GM13977 (cell line): Measurements from ENCODE around the gene TFR2.

ENCODE experiments used
- DNase-seq: peaks from one replicate; pipeline ENCODE4 v3.0.0; 2012; ENCODE audit warnings: low spot score
- CTCF ChIP-seq: IDR thresholded peaks from 2 replicates; pipeline ENCODE4 v1.5.1; 2012; ENCODE audit warnings: mild to moderate bottlenecking, control low read depth; ENCODE audit not compliant: insufficient read depth; ENCODE audit errors: extremely low read depth, missing control alignments
- in situ Hi-C: fragments of 300-500 bp; cut with MboI; formaldehyde crosslinking; loops from one replicate; pipeline ENCODE4 v1.12.0; 2022; ENCODE audit warnings: low sequenced_read_pairs, low pct_unique_long_range_greater_than_20kb, mixed read lengths, inconsistent platforms; ENCODE audit not compliant: unreplicated experiment

TFR2 gene

GRCh38 chr7:100595188-100595587 is 46.2 kb downstream of the TFR2 start:
- no peak for TF ChIP-seq CTCF
- in situ Hi-C loops: no loop called here
- no peak for DNase-seq

GRCh38 chr7:100591596-100591995 is 49.8 kb downstream of the TFR2 start:
- in situ Hi-C loops: no loop called here
- DNase-seq: no peak
- TF ChIP-seq CTCF: no peak

DNA sequence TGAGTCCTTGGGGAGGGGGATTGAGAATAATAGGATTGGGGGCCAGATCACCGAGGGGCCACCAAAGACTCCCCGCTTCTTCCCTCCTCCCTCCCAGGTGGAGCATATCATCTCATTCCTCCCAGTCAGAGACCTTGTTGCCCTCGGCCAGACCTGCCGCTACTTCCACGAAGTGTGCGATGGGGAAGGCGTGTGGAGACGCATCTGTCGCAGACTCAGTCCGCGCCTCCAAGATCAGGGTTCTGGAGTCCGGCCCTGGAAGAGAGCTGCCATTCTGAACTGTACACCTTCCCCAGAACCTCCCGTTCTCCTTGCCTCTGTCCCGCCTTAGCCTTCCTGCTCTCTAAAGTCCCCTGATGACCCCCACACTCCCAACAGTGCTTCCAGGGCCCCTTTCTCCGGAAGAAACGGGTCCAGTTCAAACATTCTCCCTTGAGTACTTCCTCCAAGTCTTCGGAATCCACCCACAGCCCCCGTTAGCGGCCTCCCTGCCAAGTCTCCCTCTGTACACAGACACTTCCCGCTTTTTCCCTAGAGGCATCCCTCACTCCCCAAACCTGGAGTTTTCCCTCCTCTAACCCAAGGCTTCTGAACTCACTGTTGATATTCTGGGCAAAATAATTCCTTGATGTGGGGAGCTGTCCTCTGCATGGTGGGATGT is 51.1 kb downstream of the TFR2 start:
- DNase-seq: no peak
- in situ Hi-C loops: no loop called here
- no peak for TF ChIP-seq CTCF

DNA sequence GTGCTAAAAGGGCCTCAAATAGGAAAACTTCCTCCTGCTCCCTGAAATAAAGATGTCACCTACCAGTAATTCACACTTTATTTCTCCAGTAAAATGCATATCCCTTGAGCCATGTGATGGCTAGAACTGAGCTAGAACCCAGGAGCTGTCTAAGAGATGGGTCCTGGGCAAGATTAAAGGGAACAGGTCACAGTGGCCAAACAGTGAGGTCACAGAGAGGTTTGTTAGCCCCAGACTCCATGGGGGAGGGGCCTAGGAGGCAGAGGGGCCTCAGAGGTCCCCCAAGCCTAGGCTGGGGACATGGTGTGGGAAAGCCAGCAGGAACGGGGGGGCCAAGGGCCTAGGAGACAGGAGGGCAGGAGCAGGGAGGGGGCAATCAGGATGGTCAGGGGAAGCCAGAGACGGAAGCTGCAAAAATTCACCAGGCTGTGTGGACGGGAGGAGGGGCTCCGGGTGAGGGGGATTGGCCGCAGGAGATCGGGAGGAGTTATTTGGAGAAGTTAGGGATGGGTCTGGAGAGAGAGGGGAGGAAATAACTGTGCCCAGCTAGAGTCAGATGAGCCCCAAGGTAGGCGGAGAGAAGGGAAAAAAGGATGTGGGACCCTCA is 51.9 kb downstream of the TFR2 start:
- DNase-seq: no peak
- in situ Hi-C loops: no loop called here
- no peak for TF ChIP-seq CTCF

GRCh38 chr7:100588438-100588837 is 52.9 kb downstream of the TFR2 start:
- TF ChIP-seq CTCF: peak; percentile 52
- no peak for DNase-seq
- in situ Hi-C loops: no loop called here

- in situ Hi-C loops: no loop called here
- TF ChIP-seq CTCF: no peak
These were observed 54.9 kb downstream of the TFR2 start, which contains the start of gene FBXO24 for GRCh38 chr7:100586266-100587025. Gene FBXO24 (plus strand): TSS chr7:100586328. CDS start chr7:100586626, 298 bp downstream.

More at GRCh38 chr7:100586266-100587025, 54.9 kb downstream of the TFR2 start, which contains the start of gene FBXO24:
- peak; percentile 100 for DNase-seq
